Natural killer cell (primary cell): ENCODE results near the gene TBCK. TPM values are rescaled to one million over a fixed set of nuclear protein-coding genes. Genes with fewer than 3 reads are reported as not detected.

ENCODE experiments used
- ATAC-seq, 3 donors: fragments of 150-1000 bp in 2 of 3; fragments of 200-7000 bp in 1 of 3; cut with Tn5 transposase; 1 replicate in 1 of 3; 2 replicates in 2 of 3; pipeline ENCODE4 v1.10.0; 2021; ENCODE audit warnings: mild to moderate bottlenecking in 2 of 3, moderate library complexity in 2 of 3
- DNase-seq, 2 donors: peaks; one replicate each; pipeline versions ENCODE4 v3.0.0 to v3.0.0-alpha.2; 2013 to 2021; ENCODE audit warnings: mixed read lengths in 1 of 2
- H3K27ac ChIP-seq: one replicate; pipeline ENCODE4 v1.5.1; 2013; ENCODE audit warnings: mild to moderate bottlenecking, low read length
- H3K27me3 ChIP-seq: one replicate; pipeline ENCODE4 v1.6.1; 2013; ENCODE audit warnings: low read length; ENCODE audit not compliant: control insufficient read depth, insufficient read depth
- H3K36me3 ChIP-seq: one replicate; pipeline ENCODE4 v1.6.1; 2013; ENCODE audit warnings: low read length; ENCODE audit not compliant: control insufficient read depth, insufficient read depth
- H3K4me1 ChIP-seq: one replicate; pipeline ENCODE4 v1.6.1; 2013; ENCODE audit warnings: low read length; ENCODE audit not compliant: control insufficient read depth, insufficient read depth
- H3K4me3 ChIP-seq: one replicate; pipeline ENCODE4 v1.5.1; 2013; ENCODE audit warnings: low read length
- H3K9me3 ChIP-seq: one replicate; pipeline ENCODE4 v1.6.1; 2013; ENCODE audit warnings: low read length; ENCODE audit not compliant: control insufficient read depth, insufficient read depth
- H3K27ac Mint-ChIP-seq, 2 donors: one replicate each; pipeline ENCODE4 v1.8.0; 2022; ENCODE audit warnings: mild to moderate bottlenecking in 2 of 2, mixed read lengths in 2 of 2, moderate library complexity in 1 of 2
- H3K27me3 Mint-ChIP-seq, 2 donors: one replicate each; pipeline ENCODE4 v1.8.0; 2022; ENCODE audit warnings: low read depth in 2 of 2, mixed read lengths in 2 of 2
- H3K36me3 Mint-ChIP-seq: one replicate; pipeline ENCODE4 v1.8.0; 2022; ENCODE audit warnings: mixed read lengths
- H3K4me1 Mint-ChIP-seq, 2 donors: one replicate each; pipeline ENCODE4 v1.8.0; 2022; ENCODE audit warnings: mixed read lengths in 2 of 2
- H3K4me3 Mint-ChIP-seq: one replicate; pipeline ENCODE4 v1.8.0; 2022; ENCODE audit warnings: mild to moderate bottlenecking, moderate library complexity, mixed read lengths
- H3K9me3 Mint-ChIP-seq, 2 donors: one replicate each; pipeline ENCODE4 v1.8.0; 2022; ENCODE audit warnings: mixed read lengths in 2 of 2
- CTCF ChIP-seq: fragments of 200-600 bp; IDR thresholded peaks from one replicate; pipeline ENCODE4 v1.8.0; 2022; ENCODE audit warnings: antibody characterized with exemption
- WGBS: methylation state at CpG from one replicate; pipeline ENCODE4 v1.1.7; 2013; ENCODE audit warnings: missing lambda C conversion rate; ENCODE audit not compliant: insufficient coverage; 5-methylcytosine and 5-hydroxymethylcytosine counted together
- intact Hi-C: fragments of 100-400 bp; cut with micrococcal nuclease; formaldehyde crosslinking; loops from one replicate; pipeline ENCODE4 v1.14.2; 2022
- total RNA-seq, 4 donors: library from RNA; stranded (reverse); fragments of 120-200 nt in 1 of 4; gene quantifications; one replicate each; pipeline versions ENCODE4 v1.2.3 to v1.2.4, GENCODE V29; 2013 to 2022

Gene TBCK
- total RNA-seq, 3 donors from 2014 or later (not counting 1 experiment from before 2014, with no cell fraction given), result 49.5 to 78.5 (median 54.2) TPM

DNA sequence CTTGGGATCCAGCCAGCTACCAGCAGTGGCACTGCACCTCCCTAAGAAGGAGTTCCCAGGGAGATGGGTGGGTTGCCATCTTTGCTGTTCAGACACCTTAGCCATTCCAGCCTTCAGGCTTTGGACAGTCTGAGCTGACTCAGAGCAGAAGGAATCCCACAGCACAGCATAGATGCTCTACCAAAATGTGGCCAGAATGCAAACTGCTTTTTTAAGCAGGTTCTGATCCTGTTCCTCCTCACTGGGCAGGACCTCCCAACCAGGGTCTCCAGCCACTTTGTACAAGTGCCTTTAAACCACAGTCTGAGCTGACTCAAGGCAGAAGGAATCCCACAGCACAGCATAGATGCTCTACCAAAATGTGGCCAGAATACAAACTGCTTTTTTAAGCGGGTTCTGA, 211.7 kb downstream of the TBCK start:
- no peaks in the 10 kb centered on the region for H3K27me3 Mint-ChIP-seq
- no peak overlapping the region for H3K4me3 Mint-ChIP-seq
- no peak for TF ChIP-seq CTCF
- H3K36me3 Mint-ChIP-seq, result peaks cover 31% of the 10 kb centered on the region
- H3K9me3 Mint-ChIP-seq, result peaks cover 3 to 5% of the 10 kb centered on the region in 2 donors
- 92% methylated on average over 1 of the region's 1 CpG for WGBS
- no peak overlapping the region for H3K27ac ChIP-seq
- no peak for DNase-seq
- peaks cover 0 to 4% of the 10 kb centered on the region in 2 donors for H3K4me1 Mint-ChIP-seq
- H3K9me3 ChIP-seq, result no peaks in the 10 kb centered on the region
- intact Hi-C loops, result no loop called here
- no peak overlapping the region for H3K27ac Mint-ChIP-seq
- no peak for ATAC-seq
- H3K36me3 ChIP-seq, result no peaks in the 10 kb centered on the region
- no peaks in the 10 kb centered on the region for H3K27me3 ChIP-seq
- no peak overlapping the region for H3K4me3 ChIP-seq
- no peaks in the 10 kb centered on the region for H3K4me1 ChIP-seq

- Mint-ChIP-seq H3K9me3 (no peaks in the 10 kb centered on the region), H3K4me3 (no peak overlapping the region), H3K27me3 (no peaks in the 10 kb centered on the region), H3K36me3 (peaks cover 23% of the 10 kb centered on the region), H3K27ac (no peak overlapping the region), H3K4me1 (no peaks in the 10 kb centered on the region)
- Histone ChIP-seq H3K36me3 (peaks cover 5% of the 10 kb centered on the region), H3K4me1 (no peaks in the 10 kb centered on the region), H3K27me3 (no peaks in the 10 kb centered on the region), H3K4me3 (no peak overlapping the region), H3K9me3 (peaks cover 4% of the 10 kb centered on the region), H3K27ac (no peak overlapping the region)
- no peak for ATAC-seq
- intact Hi-C loops, result no loop called here
- WGBS, result 94% methylated on average over 1 of the region's 1 CpG
- no peak for TF ChIP-seq CTCF
- DNase-seq, result no peak
Observed at GRCh38 chr4:106096454-106096853, 219.6 kb downstream of the TBCK start.

GRCh38 chr4:106095408-106095807, 220.6 kb downstream of the TBCK start:
- no peaks in the 10 kb centered on the region for H3K27me3 Mint-ChIP-seq
- no peak overlapping the region for H3K27ac Mint-ChIP-seq
- no peaks in the 10 kb centered on the region for H3K4me1 ChIP-seq
- no peak overlapping the region for H3K27ac ChIP-seq
- ATAC-seq (no peak), DNase-seq (no peak)
- H3K4me1 Mint-ChIP-seq, result no peaks in the 10 kb centered on the region
- H3K36me3 ChIP-seq, result peaks cover 13% of the 10 kb centered on the region
- H3K4me3 ChIP-seq, result no peak overlapping the region
- intact Hi-C loops, result no loop called here
- H3K27me3 ChIP-seq, result no peaks in the 10 kb centered on the region
- peaks cover 33% of the 10 kb centered on the region for H3K36me3 Mint-ChIP-seq
- no peak overlapping the region for H3K4me3 Mint-ChIP-seq
- H3K9me3 ChIP-seq, result peaks cover 11% of the 10 kb centered on the region
- H3K9me3 Mint-ChIP-seq, result peaks cover 6 to 7% of the 10 kb centered on the region in 2 donors
- 71% methylated on average over 2 of the region's 2 CpGs for WGBS
- no peak for TF ChIP-seq CTCF

DNA sequence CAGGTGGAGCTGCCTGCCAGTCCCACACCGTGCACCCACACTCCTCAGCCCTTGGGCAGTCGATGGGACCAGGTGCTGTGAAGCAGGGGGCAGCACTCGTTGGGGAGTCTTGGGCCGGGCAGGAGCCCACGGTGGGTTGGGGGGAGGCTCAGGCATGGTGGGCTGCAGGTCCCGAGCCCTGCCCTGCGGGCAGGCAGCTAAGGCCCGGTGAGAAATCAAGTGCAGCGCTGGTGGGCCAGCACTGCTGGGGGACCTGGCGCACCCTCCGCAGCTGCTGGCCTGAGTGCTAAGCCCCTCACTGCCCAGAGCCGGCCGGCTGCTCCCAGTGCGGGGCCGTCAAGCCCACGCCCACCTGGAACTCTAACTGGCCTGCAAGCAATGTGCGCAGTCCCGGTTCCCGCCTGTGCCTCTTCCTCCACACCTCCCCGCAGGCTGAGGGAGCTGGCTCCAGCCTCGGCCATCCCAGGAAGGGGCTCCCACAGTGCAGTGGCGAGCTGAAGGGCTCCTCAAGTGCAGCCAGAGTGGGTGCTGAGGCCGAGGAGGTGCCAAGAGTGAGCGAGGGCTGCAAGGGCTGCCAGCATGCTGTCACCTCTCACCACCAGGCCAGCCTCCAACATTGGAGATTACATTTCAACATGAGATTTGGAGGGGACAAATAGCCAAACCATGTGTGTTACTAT, 223.5 kb downstream of the TBCK start:
- Histone ChIP-seq H3K27me3 (no peaks in the 10 kb centered on the region), H3K9me3 (peaks cover 17% of the 10 kb centered on the region), H3K36me3 (peaks cover 17% of the 10 kb centered on the region), H3K4me1 (no peaks in the 10 kb centered on the region), H3K4me3 (no peak overlapping the region), H3K27ac (no peak overlapping the region)
- no peaks in the 10 kb centered on the region for H3K4me1 Mint-ChIP-seq
- peaks cover 9 to 10% of the 10 kb centered on the region in 2 donors for H3K9me3 Mint-ChIP-seq
- WGBS, result 99% methylated on average over 24 of the region's 24 CpGs
- H3K27ac Mint-ChIP-seq, result no peak overlapping the region
- DNase-seq, result no peak
- H3K27me3 Mint-ChIP-seq, result no peaks in the 10 kb centered on the region
- no peak overlapping the region for H3K4me3 Mint-ChIP-seq
- intact Hi-C loops, result no loop called here
- peaks cover 36% of the 10 kb centered on the region for H3K36me3 Mint-ChIP-seq
- ATAC-seq, result no peak
- no peak for TF ChIP-seq CTCF
